Measurements from ENCODE around the gene FOXP1. TPM values are rescaled to one million over a fixed set of nuclear protein-coding genes. Genes with fewer than 3 reads are reported as not detected.

The FOXP1 gene
- total and polyA plus RNA-seq, 2 of the 13 experiments (the other 11 are each of a cell fraction or from before 2014, with no cell fraction given): 40.4 to 59.0 TPM

- TF ChIP-seq ZBTB40 (IDR thresholded peaks at IDR 0.05) (no peak), ZBTB40 (CRISPR knock-in tag; IDR thresholded peaks at IDR 0.05) (no peak), ZNF460 (CRISPR knock-in tag; IDR thresholded peaks at IDR 0.05; ENCODE audit: borderline replicate concordance) (no peak), NFIB (CRISPR knock-in tag; IDR thresholded peaks at IDR 0.05; ENCODE audit: borderline replicate concordance) (no peak), RCOR2 (CRISPR knock-in tag; IDR thresholded peaks at IDR 0.05) (peak; percentile 76), CEBPG (CRISPR knock-in tag; IDR thresholded peaks at IDR 0.05) (peak; percentile 89), CSRNP1 (CRISPR knock-in tag; IDR thresholded peaks at IDR 0.05) (no peak), KLF16 (CRISPR knock-in tag; IDR thresholded peaks at IDR 0.05) (peak in 1 of 2 experiments; percentile 54; a peak in 2 of 4 replicates), KAT2B (IDR thresholded peaks at IDR 0.05; ENCODE audit: borderline replicate concordance, low read depth, low read length) (peak; percentile 54; the same call in 1 of the 2 replicates), ATF2 (CRISPR knock-in tag; IDR thresholded peaks at IDR 0.05) (0 out of 2 replicates have a peak, but pooled peaks have one; percentile 37), KLF15 (CRISPR knock-in tag; IDR thresholded peaks at IDR 0.05; ENCODE audit: borderline replicate concordance) (no peak), WIZ (CRISPR knock-in tag; IDR thresholded peaks at IDR 0.05) (no peak), ZNF292 (CRISPR knock-in tag; IDR thresholded peaks at IDR 0.05; ENCODE audit: borderline replicate concordance, low read depth) (peak; percentile 41; the same call in 1 of the 2 replicates), PAWR (CRISPR knock-in tag; IDR thresholded peaks at IDR 0.05; ENCODE audit: borderline replicate concordance) (no peak), ZNF30 (CRISPR knock-in tag; IDR thresholded peaks at IDR 0.05) (no peak)
Observed at GRCh38 chr3:71087143-71088018, 496.1 kb downstream of the FOXP1 start (continued).
